ENCODE measurements around the gene TGFBR3.

Gene TGFBR3

GRCh38 chr1:91826248-91826647 is 59.7 kb downstream of the TGFBR3 start:
- DNase-seq (ENCODE audit: low read depth), result no peak

GRCh38 chr1:91821126-91821868 is 64.7 kb downstream of the TGFBR3 start:
- DNase-seq (ENCODE audit: low read depth), result no peak

- no peak for DNase-seq (ENCODE audit: low read depth)
Observed at GRCh38 chr1:91819038-91819788, 66.7 kb downstream of the TGFBR3 start.

GRCh38 chr1:91818713-91818975 is 67.3 kb downstream of the TGFBR3 start:
- no peak for DNase-seq (ENCODE audit: low read depth)

GRCh38 chr1:91817211-91817905 is 68.6 kb downstream of the TGFBR3 start:
- no peak for DNase-seq (ENCODE audit: low read depth)

GRCh38 chr1:91816031-91816430 is 69.9 kb downstream of the TGFBR3 start:
- no peak for DNase-seq (ENCODE audit: low read depth)

GRCh38 chr1:91814448-91814847 is 71.5 kb downstream of the TGFBR3 start:
- DNase-seq (ENCODE audit: low read depth), result no peak

GRCh38 chr1:91813813-91814212 is 72.1 kb downstream of the TGFBR3 start:
- no peak for DNase-seq (ENCODE audit: low read depth)

GRCh38 chr1:91811363-91812025 is 74.5 kb downstream of the TGFBR3 start:
- DNase-seq (ENCODE audit: low read depth), result no peak

GRCh38 chr1:91809317-91809716 is 76.6 kb downstream of the TGFBR3 start:
- DNase-seq (ENCODE audit: low read depth), result no peak

- DNase-seq (ENCODE audit: low read depth), result no peak
Observed at GRCh38 chr1:91807921-91808620, 77.9 kb downstream of the TGFBR3 start.

GRCh38 chr1:91806769-91807700 is 78.9 kb downstream of the TGFBR3 start:
- no peak for DNase-seq (ENCODE audit: low read depth)

GRCh38 chr1:91806181-91806768 is 79.7 kb downstream of the TGFBR3 start:
- DNase-seq (ENCODE audit: low read depth), result no peak

GRCh38 chr1:91805311-91805801 is 80.6 kb downstream of the TGFBR3 start:
- no peak for DNase-seq (ENCODE audit: low read depth)

- DNase-seq (ENCODE audit: low read depth), result no peak
Observed at GRCh38 chr1:91804546-91805023, 81.4 kb downstream of the TGFBR3 start.

GRCh38 chr1:91803847-91804545 is 82.0 kb downstream of the TGFBR3 start:
- DNase-seq (ENCODE audit: low read depth), result no peak

GRCh38 chr1:91803123-91803522 is 82.8 kb downstream of the TGFBR3 start:
- DNase-seq (ENCODE audit: low read depth), result no peak

GRCh38 chr1:91801496-91802115 is 84.3 kb downstream of the TGFBR3 start:
- DNase-seq (ENCODE audit: low read depth), result no peak

GRCh38 chr1:91799863-91800262 is 86.1 kb downstream of the TGFBR3 start:
- DNase-seq (ENCODE audit: low read depth), result no peak
